K562 (cell line): Measurements from ENCODE around the gene ELP5. TPM values are rescaled to one million over a fixed set of nuclear protein-coding genes. Genes with fewer than 3 reads are reported as not detected.

Experiments used
- BRD4 ChIP-seq: fragments of 200-600 bp; sonication (generic); IDR thresholded peaks from 2 replicates; pipeline ENCODE4 v1.6.1; 2017; ENCODE audit warnings: inconsistent platforms
- CBFA2T3 ChIP-seq: fragments of 450-650 bp; IDR thresholded peaks from 2 replicates; pipeline ENCODE4 v1.6.1; 2017
- CBX1 ChIP-seq: sonication (generic); IDR thresholded peaks from 2 replicates; pipeline ENCODE4 v1.6.1; 2016; ENCODE audit warnings: antibody characterized with exemption, low read depth, mild to moderate bottlenecking
- CHD2 ChIP-seq: IDR thresholded peaks from 2 replicates; pipeline ENCODE4 v1.6.1; 2011; ENCODE audit warnings: low read depth, low read length
- ELF2 ChIP-seq: fragments of 250-450 bp; sonication (Bioruptor Pico); IDR thresholded peaks from 2 replicates; pipeline ENCODE4 v1.5.0; 2021; ENCODE audit warnings: mild to moderate bottlenecking
- FOXA1 ChIP-seq: fragments of 450-650 bp; IDR thresholded peaks from 2 replicates; pipeline ENCODE4 v1.6.1; 2016; ENCODE audit warnings: mild to moderate bottlenecking, borderline replicate concordance
- FOXJ3 ChIP-seq: sonication (generic); formaldehyde crosslinking; IDR thresholded peaks from 2 replicates; pipeline ENCODE4 v1.4.0; 2020; ENCODE audit warnings: mild to moderate bottlenecking, missing genetic modification reagents
- GTF2F1 ChIP-seq: IDR thresholded peaks from 2 replicates; pipeline ENCODE4 v1.6.1; 2011; ENCODE audit warnings: low read depth, low read length, improper control_type of control experiment
- MYC ChIP-seq, 2 experiments: fragments of 250-450 bp in 1 of 2; sonication (Bioruptor Pico) in 1 of 2; IDR thresholded peaks; 2 replicates each; pipeline versions ENCODE4 v1.5.1 to v1.6.1; 2012 to 2021; ENCODE audit warnings: low read depth in 2 of 2, borderline replicate concordance in 1 of 2, improper control_type of control experiment in 1 of 2, low read length in 1 of 2, mild to moderate bottlenecking in 1 of 2, moderate library complexity in 1 of 2
- PTRF ChIP-seq: fragments of 450-650 bp; IDR thresholded peaks from 2 replicates; pipeline ENCODE4 v1.6.1; 2016; ENCODE audit warnings: mild to moderate bottlenecking, missing genetic modification characterization, missing compliant biosample characterization
- RB1 ChIP-seq: fragments of 450-650 bp; IDR thresholded peaks from 2 replicates; pipeline ENCODE4 v1.6.1; 2017; ENCODE audit warnings: low read depth, mild to moderate bottlenecking
- RUNX1 ChIP-seq: sonication (generic); IDR thresholded peaks from 2 replicates; pipeline ENCODE4 v1.6.1; 2016; ENCODE audit warnings: antibody characterized with exemption, low read depth
- TCF3 ChIP-seq: sonication (generic); formaldehyde crosslinking; IDR thresholded peaks from 2 replicates; pipeline ENCODE4 v1.4.0; 2020; ENCODE audit warnings: mild to moderate bottlenecking, missing genetic modification reagents
- YBX1 ChIP-seq: fragments of 450-650 bp; IDR thresholded peaks from 2 replicates; pipeline ENCODE4 v1.7.1; 2016; ENCODE audit warnings: mild to moderate bottlenecking
- ZFP30 ChIP-seq: fragments of 250-450 bp; sonication (Bioruptor Pico); IDR thresholded peaks from 2 replicates; pipeline ENCODE4 v1.8.0; 2022; ENCODE audit warnings: moderate library complexity, mild to moderate bottlenecking, inconsistent platforms, borderline replicate concordance
- ZNF23 ChIP-seq: fragments of 250-450 bp; sonication (Bioruptor Pico); IDR thresholded peaks from 2 replicates; pipeline ENCODE4 v1.4.0; 2020; ENCODE audit warnings: mild to moderate bottlenecking
- ZNF444 ChIP-seq: fragments of 250-450 bp; sonication (Bioruptor Pico); IDR thresholded peaks from 2 replicates; pipeline ENCODE4 v1.4.0; 2020; ENCODE audit warnings: mild to moderate bottlenecking, moderate library complexity
- polyA plus RNA-seq, 8 experiments: library from polyadenylated mRNA; depleted of rRNA in 4 of 8; stranded (reverse) in 5 of 8; unstranded in 3 of 8; fragments of >200 nt; fragmentation: Nextera tagmentation in 2 of 8; fragmentation: Illumina TruSeq in 1 of 8; extraction: Ambion mirVana in 2 of 8; extraction: Trizol in 1 of 8; gene quantifications; 2 replicates each; pipeline versions ENCODE4 v1.2.1 to v1.2.3, GENCODE V29; 2011 to 2014; ENCODE audit warnings: inconsistent platforms in 1 of 8, missing spikeins in 1 of 8
- total RNA-seq, 7 experiments: library from RNA; depleted of rRNA in 6 of 7; stranded (reverse); fragments of >200 nt in 6 of 7; fragmentation: Illumina TruSeq in 2 of 7; extraction: Trizol in 2 of 7; gene quantifications; 2 replicates each; pipeline versions ENCODE4 v1.2.1 to v1.2.3, GENCODE V29; 2011 to 2021; ENCODE audit warnings: low replicate concordance in 1 of 7
- TF ChIP-seq, protein P1 (sequence below): IDR thresholded peaks from 2 replicates; pipeline ENCODE4 v1.6.1; 2014; ENCODE audit warnings: antibody characterized with exemption
- TF ChIP-seq, protein P2 (sequence below): fragments of 250-450 bp; sonication (Bioruptor Pico); IDR thresholded peaks from 2 replicates; pipeline ENCODE4 v1.8.0; 2021; ENCODE audit warnings: moderate library complexity, mild to moderate bottlenecking, inconsistent platforms
- TF ChIP-seq, protein P3 (sequence below): sonication (generic); formaldehyde crosslinking; IDR thresholded peaks from 2 replicates; pipeline ENCODE4 v1.9.0; 2022; ENCODE audit warnings: mild to moderate bottlenecking, missing genetic modification reagents
- TF ChIP-seq, protein P4 (sequence below), 2 experiments: IDR thresholded peaks; 2 replicates each; pipeline ENCODE4 v1.6.1; 2011; ENCODE audit warnings: borderline replicate concordance in 1 of 2, control low read depth in 1 of 2, low read depth in 1 of 2, low read length in 1 of 2, mild to moderate bottlenecking in 1 of 2, mixed read lengths in 1 of 2, moderate library complexity in 1 of 2; ENCODE audit not compliant: insufficient read depth in 1 of 2, insufficient read length in 1 of 2, poor library complexity in 1 of 2, severe bottlenecking in 1 of 2; ENCODE audit errors: extremely low read depth in 1 of 2
- TF ChIP-seq, protein P5 (sequence below): fragments of 250-450 bp; sonication (Bioruptor Pico); IDR thresholded peaks from 2 replicates; pipeline ENCODE4 v1.5.0; 2020; ENCODE audit warnings: mild to moderate bottlenecking

Gene ELP5
- total and polyA plus RNA-seq, 9 of the 15 experiments (the other 6 are each of a cell fraction or from before 2014, with no cell fraction given) = 25.7 to 77.9 (median 52.9) TPM

DNA sequence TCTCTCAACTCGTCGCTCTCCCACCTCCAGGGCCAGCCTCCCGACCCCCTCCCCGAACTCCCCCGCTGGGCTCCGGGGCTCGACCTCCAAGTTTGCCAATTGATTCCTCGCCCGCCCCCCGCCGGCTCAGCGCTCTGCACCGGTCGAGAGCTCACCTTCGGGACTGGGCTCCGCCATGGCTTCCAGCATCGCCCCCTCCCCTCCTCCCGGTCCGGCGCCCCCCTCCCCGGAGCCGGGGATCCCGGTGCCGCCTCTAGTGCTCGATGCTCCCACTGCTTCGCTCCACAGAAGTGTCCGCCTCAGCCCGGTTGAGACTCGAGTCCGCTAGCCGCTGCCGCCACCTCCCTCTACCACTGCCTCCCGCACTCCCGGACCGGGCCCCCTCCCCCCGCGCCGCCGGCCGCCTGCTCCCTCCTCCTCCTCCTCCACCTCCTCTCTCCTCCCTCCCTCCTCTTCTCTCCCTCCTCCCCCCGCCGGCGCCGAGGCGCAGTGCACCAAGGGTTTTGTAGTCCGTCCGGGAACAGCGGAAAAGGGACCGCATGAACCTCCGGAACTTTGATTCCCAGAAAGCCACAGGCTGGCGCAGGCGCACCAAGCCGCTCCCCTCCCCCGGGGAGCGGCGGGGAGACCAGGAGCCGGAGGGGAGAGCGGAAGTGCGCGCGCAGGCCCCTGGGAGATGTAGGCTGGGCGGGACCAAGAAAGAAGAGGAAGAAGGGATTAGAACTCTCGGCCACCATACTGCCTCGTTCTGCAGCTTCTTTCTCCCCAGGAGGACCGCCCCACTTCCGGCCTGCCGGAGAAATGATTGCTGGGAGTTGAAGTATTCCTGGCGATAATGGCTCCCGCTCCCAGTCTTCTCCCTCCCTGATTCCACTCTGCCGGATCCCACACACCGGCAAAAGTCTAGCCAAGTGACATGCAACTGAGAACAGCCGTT lies 12.7 kb upstream of the ELP5 start, which contains the start of gene PHF23 (continued):
- TF ChIP-seq, protein P1, sequence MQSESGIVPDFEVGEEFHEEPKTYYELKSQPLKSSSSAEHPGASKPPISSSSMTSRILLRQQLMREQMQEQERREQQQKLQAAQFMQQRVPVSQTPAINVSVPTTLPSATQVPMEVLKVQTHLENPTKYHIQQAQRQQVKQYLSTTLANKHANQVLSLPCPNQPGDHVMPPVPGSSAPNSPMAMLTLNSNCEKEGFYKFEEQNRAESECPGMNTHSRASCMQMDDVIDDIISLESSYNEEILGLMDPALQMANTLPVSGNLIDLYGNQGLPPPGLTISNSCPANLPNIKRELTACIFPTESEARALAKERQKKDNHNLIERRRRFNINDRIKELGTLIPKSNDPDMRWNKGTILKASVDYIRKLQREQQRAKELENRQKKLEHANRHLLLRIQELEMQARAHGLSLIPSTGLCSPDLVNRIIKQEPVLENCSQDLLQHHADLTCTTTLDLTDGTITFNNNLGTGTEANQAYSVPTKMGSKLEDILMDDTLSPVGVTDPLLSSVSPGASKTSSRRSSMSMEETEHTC = no peak
- TF ChIP-seq, protein P2, sequence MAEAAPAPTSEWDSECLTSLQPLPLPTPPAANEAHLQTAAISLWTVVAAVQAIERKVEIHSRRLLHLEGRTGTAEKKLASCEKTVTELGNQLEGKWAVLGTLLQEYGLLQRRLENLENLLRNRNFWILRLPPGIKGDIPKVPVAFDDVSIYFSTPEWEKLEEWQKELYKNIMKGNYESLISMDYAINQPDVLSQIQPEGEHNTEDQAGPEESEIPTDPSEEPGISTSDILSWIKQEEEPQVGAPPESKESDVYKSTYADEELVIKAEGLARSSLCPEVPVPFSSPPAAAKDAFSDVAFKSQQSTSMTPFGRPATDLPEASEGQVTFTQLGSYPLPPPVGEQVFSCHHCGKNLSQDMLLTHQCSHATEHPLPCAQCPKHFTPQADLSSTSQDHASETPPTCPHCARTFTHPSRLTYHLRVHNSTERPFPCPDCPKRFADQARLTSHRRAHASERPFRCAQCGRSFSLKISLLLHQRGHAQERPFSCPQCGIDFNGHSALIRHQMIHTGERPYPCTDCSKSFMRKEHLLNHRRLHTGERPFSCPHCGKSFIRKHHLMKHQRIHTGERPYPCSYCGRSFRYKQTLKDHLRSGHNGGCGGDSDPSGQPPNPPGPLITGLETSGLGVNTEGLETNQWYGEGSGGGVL = no peak
- TF ChIP-seq TCF3 (CRISPR knock-in tag) (no peak), CBFA2T3 (no peak), ZNF23 (CRISPR knock-in tag) (no peak), FOXA1 (no peak), GTF2F1 (no peak), MYC (IDR thresholded peaks at IDR 0.05; ENCODE audit: low read depth, low read length) (no peak; the same call in 1 of the 2 replicates), MYC (CRISPR knock-in tag; IDR thresholded peaks at IDR 0.05; ENCODE audit: borderline replicate concordance, low read depth) (no peak), YBX1 (no peak), ELF2 (peak; percentile 67; the same call in 1 of the 2 replicates), BRD4 (no peak), RB1 (0 out of 2 replicates have a peak, but pooled peaks have one; percentile 29), CHD2 (no peak; the same call in 1 of the 2 replicates), ZFP30 (no peak), RUNX1 (no peak), PTRF (tag) (no peak), ZNF444 (CRISPR knock-in tag) (peak; percentile 45; the same call in 1 of the 2 replicates), FOXJ3 (CRISPR knock-in tag) (no peak), CBX1 (no peak)
- TF ChIP-seq, protein P3, sequence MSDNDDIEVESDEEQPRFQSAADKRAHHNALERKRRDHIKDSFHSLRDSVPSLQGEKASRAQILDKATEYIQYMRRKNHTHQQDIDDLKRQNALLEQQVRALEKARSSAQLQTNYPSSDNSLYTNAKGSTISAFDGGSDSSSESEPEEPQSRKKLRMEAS = no peak
- TF ChIP-seq, protein P4, sequence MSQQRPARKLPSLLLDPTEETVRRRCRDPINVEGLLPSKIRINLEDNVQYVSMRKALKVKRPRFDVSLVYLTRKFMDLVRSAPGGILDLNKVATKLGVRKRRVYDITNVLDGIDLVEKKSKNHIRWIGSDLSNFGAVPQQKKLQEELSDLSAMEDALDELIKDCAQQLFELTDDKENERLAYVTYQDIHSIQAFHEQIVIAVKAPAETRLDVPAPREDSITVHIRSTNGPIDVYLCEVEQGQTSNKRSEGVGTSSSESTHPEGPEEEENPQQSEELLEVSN (IDR thresholded peaks at IDR 0.05; ENCODE audit: borderline replicate concordance in 1 of 2, extremely low read depth in 1 of 2, insufficient read depth in 1 of 2, insufficient read length in 1 of 2, low read depth in 1 of 2, low read length in 1 of 2, poor library complexity in 1 of 2, severe bottlenecking in 1 of 2) = peak in 1 of 2 experiments; percentile 43
- TF ChIP-seq, protein P5, sequence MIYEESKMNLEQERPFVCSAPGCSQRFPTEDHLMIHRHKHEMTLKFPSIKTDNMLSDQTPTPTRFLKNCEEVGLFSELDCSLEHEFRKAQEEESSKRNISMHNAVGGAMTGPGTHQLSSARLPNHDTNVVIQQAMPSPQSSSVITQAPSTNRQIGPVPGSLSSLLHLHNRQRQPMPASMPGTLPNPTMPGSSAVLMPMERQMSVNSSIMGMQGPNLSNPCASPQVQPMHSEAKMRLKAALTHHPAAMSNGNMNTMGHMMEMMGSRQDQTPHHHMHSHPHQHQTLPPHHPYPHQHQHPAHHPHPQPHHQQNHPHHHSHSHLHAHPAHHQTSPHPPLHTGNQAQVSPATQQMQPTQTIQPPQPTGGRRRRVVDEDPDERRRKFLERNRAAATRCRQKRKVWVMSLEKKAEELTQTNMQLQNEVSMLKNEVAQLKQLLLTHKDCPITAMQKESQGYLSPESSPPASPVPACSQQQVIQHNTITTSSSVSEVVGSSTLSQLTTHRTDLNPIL (CRISPR knock-in tag) = no peak
